Limb (tissue), 2 donors: Measurements from ENCODE around the gene UMOD.
"Not testable (repeated sequence)": the region's sequence is repeated elsewhere in the genome, so short reads cannot be mapped to it uniquely, and the experiment has no call there.

ENCODE experiments used
- DNase-seq, 2 donors: peaks; one replicate each; pipeline ENCODE4 v3.0.0-alpha.2; 2016; ENCODE audit errors: extremely low spot score in 2 of 2

Gene UMOD

GRCh38 chr16:20321671-20322070, 30.8 kb downstream of the UMOD start:
- no peak for DNase-seq

- not testable (repeated sequence) for DNase-seq
Measured at GRCh38 chr16:20321051-20321450, 31.5 kb downstream of the UMOD start.

- no peak for DNase-seq
Measured at GRCh38 chr16:20320592-20320991, 31.9 kb downstream of the UMOD start.

GRCh38 chr16:20320178-20320577, 32.3 kb downstream of the UMOD start:
- no peak for DNase-seq

- no peak for DNase-seq
Measured at GRCh38 chr16:20319406-20319805, 33.1 kb downstream of the UMOD start.

- DNase-seq, result no peak
Measured at GRCh38 chr16:20318437-20318836, 34.1 kb downstream of the UMOD start.

GRCh38 chr16:20318006-20318405, 34.5 kb downstream of the UMOD start:
- no peak for DNase-seq

- DNase-seq, result no peak
Measured at GRCh38 chr16:20317117-20317516, 35.4 kb downstream of the UMOD start.

GRCh38 chr16:20316715-20317114, 35.8 kb downstream of the UMOD start:
- no peak for DNase-seq

GRCh38 chr16:20315764-20316163, 36.8 kb downstream of the UMOD start:
- DNase-seq, result no peak

- no peak for DNase-seq
Measured at GRCh38 chr16:20314575-20314974, 37.9 kb downstream of the UMOD start.

GRCh38 chr16:20313741-20314140, 38.8 kb downstream of the UMOD start:
- DNase-seq, result no peak

GRCh38 chr16:20312536-20313095, 39.9 kb downstream of the UMOD start:
- not testable (repeated sequence) for DNase-seq

GRCh38 chr16:20311548-20311947, 41.0 kb downstream of the UMOD start:
- DNase-seq, result no peak

GRCh38 chr16:20310421-20311395, 41.8 kb downstream of the UMOD start:
- DNase-seq, result no peak

GRCh38 chr16:20309786-20310185, 42.7 kb downstream of the UMOD start:
- DNase-seq, result no peak

GRCh38 chr16:20308801-20309590, 43.5 kb downstream of the UMOD start:
- DNase-seq, result no peak

- DNase-seq, result no peak
Measured at GRCh38 chr16:20308266-20308665, 44.2 kb downstream of the UMOD start.

GRCh38 chr16:20307791-20308190, 44.7 kb downstream of the UMOD start:
- DNase-seq, result no peak

- DNase-seq, result no peak
Measured at GRCh38 chr16:20307240-20307671, 45.3 kb downstream of the UMOD start.

GRCh38 chr16:20306401-20306800, 46.1 kb downstream of the UMOD start:
- DNase-seq, result no peak

- DNase-seq, result no peak
Measured at GRCh38 chr16:20303012-20303411, 49.5 kb downstream of the UMOD start.
